ENCODE results near the gene ABCB10.
A peak's percentile ranks its signal among the peaks of the same experiment; 100 is the strongest.
"Not testable (repeated sequence)": the region's sequence is repeated elsewhere in the genome, so short reads cannot be mapped to it uniquely, and the experiment has no call there.

ABCB10 gene

DNA sequence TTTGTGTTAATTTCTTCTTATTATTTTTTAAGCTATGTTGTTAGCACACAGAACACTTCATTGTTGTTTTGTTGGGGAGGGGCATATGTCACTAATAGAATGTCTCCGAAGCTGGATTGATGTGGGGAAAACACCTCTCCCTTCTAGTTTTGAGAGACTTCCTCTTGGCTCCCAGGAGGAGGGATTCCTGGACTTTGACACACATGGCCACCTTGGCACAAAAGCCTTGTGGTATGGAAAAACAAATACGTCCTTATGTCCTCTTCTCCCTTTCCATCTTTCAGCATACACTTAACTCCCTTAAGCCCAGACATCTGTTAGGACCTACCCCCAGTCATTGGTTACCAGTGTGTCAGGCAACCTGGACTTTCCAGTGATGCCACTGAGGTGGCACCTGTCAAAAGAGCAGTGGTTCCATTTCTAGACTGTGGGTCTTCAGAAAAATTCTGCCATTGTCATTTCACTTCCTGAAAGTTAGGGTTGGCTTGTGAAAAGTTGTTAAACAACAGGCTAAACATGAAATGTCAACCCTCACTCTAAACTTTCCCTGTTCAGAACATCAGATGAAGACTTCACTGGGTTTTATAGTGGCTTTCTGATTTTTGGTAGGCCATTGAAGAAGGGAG lies 12.5 kb upstream of the ABCB10 start:
- DNase-seq = no peak

DNA sequence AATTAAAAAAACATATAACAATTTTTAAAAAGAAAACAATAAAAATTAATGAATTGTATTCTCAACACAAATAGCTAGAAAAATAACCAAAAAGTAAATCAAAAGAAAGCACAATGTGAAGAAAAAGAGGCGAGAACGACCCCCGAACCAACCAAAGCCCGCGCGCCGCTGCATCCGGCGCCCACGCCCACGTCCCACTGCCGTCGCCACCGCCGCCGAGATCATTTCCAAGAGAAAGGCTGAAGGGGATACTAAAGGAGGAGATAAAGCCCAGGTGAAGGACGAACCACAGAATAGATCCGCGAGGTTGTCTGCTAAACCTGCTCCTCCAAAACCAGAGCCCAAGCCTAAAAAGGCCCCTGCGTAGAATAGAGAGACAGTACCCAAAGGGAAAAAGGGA lies 11.8 kb upstream of the ABCB10 start:
- no peak for DNase-seq

GRCh38 chr1:229567109-229567868 lies 8.8 kb upstream of the ABCB10 start:
- no peak for DNase-seq

DNA sequence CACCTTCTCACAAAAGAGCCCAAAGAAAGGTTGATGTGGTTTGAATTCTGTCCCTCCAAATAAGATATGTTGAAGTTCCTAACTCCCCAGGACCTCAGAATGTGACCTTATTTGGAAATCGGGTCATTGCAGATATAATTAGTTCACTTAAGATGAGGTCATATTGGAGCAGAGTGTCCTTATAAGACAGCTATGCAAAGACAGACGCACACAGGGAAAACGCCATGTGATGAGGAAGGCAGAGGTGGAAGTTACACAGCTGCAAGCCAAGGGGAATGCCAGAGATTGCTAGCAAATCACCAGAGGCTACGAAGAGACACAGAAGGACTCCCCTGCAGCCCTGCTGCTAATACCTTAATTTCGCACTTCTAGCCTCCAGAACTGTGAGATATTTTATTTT lies 5.2 kb upstream of the ABCB10 start:
- DNase-seq = no peak

GRCh38 chr1:229563241-229563640 lies 4.7 kb upstream of the ABCB10 start:
- no peak for DNase-seq

DNA sequence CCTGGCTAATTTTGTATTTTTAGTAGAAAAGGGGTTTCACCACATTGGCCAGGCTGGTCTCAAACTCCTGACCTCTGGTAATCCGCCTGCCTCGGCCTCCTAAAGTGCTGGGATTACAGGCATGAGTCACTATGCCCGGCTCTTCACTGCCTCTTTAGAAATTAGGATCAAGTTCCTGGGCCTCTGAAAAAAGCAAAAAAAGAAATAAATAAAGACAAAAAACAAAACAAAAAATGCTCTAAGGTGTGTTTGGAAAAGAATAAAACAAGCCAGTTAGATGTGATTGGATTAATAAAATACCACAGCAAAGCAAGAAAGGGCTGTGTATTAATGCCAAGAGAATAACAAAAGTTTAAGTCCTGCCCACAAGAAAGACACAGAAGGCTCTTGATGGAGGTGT lies 4.2 kb upstream of the ABCB10 start:
- DNase-seq = no peak

GRCh38 chr1:229561141-229561540 lies 2.6 kb upstream of the ABCB10 start:
- DNase-seq = no peak

- DNase-seq = not testable (repeated sequence)
Observed at GRCh38 chr1:229560124-229560523, 1.6 kb upstream of the ABCB10 start.

DNA sequence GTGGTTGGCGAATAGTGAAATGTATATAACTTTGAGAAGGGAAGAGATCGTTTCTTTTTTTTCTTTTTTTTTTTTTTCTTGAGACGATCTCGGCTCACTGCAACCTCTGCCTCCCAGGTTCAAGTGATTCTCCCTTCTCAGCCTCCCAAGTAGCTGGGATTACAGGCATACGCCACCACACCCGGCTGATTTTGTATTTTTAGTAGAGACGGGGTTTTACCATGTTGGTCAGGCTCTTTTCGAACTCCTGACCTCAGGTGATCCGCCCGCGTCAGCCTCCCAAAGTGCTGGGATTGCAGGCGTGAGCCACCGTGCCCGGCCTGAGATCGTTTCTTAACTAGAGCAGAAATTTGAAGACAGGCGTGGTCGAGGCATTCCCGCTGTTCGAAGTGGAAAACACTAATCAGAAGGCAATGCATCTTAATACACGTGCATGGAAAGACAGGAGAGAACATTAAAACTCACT lies 862 bp upstream of the ABCB10 start:
- DNase-seq = not testable (repeated sequence)

DNA sequence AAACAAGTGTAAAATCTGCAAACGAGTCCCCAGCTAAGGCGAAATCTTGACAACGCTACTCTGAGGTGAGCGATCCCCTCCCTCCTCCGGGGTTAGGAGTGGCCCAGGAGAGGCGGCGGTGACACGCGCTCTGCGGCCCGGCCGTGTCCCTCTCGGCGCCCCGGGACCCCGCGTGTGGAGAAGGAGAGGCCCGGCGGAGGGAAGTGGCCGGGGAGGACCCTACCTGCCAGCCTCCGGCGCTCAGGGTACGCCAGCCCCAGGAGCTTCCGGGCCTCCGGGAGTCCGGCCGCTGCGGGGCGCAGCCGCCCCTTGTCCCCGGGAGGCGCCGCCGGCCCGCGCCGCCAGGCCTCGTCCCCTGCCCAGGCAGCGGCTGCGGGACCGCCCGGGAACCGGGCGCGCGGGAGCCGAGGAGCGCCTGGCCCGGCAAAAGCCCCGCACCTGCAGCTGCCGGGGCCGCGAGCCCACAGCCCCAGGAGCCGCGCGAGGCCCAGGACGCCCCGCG lies 543 bp downstream of the ABCB10 start:
- peak; percentile 25 for DNase-seq

DNA sequence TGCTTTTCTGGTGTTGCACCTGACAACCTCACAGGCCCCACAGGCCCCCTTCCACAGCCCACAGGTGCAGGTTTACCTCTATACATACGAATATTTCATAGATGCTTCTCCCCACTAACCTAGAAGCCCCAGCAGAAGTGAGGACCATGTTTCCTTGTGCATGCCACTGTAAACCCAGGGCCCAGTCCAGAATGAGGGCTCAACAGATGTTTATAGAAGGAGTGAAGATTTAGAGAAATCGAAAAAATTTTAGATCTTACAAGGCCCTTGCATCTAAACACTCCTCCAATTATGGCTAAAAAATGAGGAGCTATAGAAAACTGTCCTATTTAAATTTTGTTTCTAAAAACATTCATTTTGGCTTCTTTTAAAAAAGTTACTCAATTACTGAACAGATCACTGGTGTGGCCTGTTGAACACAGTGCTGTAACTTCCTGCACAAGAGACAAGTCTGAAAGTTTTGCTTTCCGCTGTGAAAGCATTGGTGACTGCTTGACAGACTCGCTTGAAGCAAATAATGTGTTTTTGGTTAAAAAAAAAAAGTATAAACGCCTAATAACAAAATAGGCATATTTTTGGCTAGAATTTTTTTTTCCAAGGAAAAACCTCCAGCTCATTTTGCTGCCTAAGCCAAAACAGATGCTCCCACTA lies 1.2 kb downstream of the ABCB10 start:
- DNase-seq = no peak

- no peak for DNase-seq
Observed at GRCh38 chr1:229554886-229555621, 3.5 kb downstream of the ABCB10 start.

DNA sequence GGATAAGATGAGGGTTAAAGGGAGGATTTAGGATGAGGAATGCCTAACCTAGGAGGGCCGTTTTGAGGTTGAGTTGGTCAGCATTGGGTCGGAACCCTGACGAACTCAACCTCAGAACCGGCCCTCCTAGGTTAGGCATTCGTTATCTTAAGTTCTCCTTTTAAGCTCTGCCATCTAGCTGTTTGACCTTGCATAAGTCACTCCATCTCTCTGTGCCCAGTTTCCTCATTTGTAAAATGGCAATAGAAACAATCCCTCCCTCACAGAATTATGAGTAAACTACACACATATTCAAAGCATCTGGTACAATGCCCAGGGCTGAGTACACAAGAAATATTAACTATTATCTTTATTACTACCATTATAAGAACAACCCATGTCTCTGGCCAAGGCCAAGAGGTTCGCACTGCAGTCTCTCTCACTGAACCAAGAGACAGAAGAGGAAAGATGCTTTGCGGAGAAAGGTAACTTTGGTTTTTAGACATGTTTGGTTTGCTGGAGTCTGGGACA lies 4.8 kb downstream of the ABCB10 start:
- DNase-seq = no peak

DNA sequence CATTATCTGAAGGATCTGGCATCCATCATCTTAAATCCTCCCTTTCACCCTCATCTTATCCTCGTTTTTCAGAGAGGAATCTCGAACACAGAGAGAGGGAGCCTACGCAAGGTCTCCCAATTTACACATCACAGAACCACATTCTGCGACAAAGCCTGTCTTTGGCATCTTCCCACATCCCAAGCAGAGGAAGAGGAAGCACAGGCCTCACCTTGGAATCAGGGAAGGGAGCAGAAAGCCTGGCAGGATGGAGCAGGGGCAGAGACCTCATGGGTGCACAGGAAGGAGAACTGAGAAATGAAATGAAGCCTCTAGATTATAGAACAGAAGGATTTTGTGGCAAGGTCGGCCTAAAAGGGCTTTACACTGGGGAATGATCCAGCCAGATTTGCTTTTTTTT lies 5.8 kb downstream of the ABCB10 start:
- DNase-seq = no peak

- no peak for DNase-seq
Observed at GRCh38 chr1:229550812-229551567, 7.5 kb downstream of the ABCB10 start.

- DNase-seq = no peak
Observed at GRCh38 chr1:229547542-229547941, 11.0 kb downstream of the ABCB10 start.

- DNase-seq = no peak
Observed at GRCh38 chr1:229544587-229544986, 13.9 kb downstream of the ABCB10 start.

- DNase-seq = no peak
Observed at GRCh38 chr1:229539863-229540506, 18.5 kb downstream of the ABCB10 start.

- DNase-seq = no peak
Observed at GRCh38 chr1:229538945-229539344, 19.6 kb downstream of the ABCB10 start.

GRCh38 chr1:229537894-229538293 lies 20.6 kb downstream of the ABCB10 start:
- DNase-seq = no peak

DNA sequence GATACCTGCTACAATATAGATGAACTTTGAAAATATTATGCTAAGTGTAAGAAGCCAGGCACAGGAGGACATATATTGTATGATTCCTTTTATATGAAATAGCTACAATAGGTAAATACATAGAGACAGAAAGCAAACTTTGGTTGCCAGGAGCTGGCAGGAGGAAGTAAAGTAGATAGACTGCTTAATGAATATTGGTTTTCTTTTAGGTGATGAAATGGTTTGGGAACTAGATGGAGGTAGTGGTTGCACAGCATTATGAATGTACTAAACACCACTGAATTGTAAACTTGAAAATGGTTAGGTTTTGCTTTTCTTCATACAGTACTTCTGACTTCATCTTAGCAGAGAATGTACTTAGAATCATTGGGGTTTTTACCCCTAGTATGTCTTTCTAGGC lies 21.5 kb downstream of the ABCB10 start:
- DNase-seq = no peak

DNA sequence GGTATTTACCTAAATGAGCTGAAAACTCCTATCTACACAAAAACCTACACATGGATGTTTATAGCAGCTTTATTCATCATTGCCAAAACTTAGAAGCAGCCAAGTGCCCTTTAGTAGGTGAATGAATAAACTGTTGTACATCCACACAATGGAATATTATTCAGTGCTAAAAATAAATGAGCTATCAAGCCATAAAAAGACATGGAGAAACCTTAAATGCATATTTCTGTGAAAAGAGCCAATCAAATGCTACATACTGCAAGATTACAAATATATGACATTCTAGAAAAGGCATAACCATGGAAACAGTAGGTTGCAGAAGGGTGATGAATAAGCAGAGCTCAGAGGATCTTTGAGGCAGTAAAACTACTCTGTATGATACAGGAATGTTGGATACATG lies 23.3 kb downstream of the ABCB10 start:
- no peak for DNase-seq

All from activated gamma-delta T cell (primary cell).